ENCODE results near the gene COX19.

COX19 gene

DNA sequence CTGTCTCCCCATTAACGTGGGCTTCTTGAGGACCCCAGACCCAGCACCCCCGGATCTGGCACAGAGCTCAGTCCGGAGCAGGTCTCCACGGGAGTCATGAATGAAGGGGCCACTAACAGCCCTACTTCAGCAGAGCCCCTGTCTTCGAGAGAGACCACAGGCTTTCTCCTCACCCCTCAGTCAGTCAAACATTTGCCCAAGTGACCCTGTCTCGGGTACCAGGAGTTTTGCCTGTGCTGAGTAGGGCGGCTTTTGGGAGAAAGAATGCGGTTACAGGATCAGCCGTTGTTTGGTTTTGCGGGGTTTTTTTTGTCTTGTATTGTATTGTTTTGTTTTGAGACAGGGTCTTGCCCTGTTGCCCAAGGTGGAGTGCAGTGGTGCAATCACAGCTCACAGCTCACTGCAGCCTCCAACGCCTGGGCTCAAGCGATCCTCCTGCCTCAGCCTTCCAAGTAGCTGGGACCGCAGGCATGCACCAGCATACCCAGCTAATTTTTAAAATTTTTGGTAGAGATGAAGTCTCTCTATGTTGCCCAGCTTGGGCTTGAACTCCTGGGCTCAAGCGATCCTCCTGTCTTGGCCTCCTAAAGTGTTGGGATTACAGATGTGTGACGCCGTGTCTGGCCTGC lies 37.4 kb downstream of the COX19 start:
- H3K27me3 Mint-ChIP-seq (ENCODE audit: low read depth, poor library complexity): peaks cover 38% of the 10 kb centered on the region
- H3K9me3 Mint-ChIP-seq: peaks cover 25% of the 10 kb centered on the region
- H3K36me3 Mint-ChIP-seq (ENCODE audit: low read depth): peaks cover 11% of the 10 kb centered on the region
- no peak for DNase-seq
- TF ChIP-seq, protein P1, sequence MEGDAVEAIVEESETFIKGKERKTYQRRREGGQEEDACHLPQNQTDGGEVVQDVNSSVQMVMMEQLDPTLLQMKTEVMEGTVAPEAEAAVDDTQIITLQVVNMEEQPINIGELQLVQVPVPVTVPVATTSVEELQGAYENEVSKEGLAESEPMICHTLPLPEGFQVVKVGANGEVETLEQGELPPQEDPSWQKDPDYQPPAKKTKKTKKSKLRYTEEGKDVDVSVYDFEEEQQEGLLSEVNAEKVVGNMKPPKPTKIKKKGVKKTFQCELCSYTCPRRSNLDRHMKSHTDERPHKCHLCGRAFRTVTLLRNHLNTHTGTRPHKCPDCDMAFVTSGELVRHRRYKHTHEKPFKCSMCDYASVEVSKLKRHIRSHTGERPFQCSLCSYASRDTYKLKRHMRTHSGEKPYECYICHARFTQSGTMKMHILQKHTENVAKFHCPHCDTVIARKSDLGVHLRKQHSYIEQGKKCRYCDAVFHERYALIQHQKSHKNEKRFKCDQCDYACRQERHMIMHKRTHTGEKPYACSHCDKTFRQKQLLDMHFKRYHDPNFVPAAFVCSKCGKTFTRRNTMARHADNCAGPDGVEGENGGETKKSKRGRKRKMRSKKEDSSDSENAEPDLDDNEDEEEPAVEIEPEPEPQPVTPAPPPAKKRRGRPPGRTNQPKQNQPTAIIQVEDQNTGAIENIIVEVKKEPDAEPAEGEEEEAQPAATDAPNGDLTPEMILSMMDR (IDR thresholded peaks at IDR 0.05): no peak
- peaks cover 5% of the 10 kb centered on the region for H3K4me1 Mint-ChIP-seq
- H3K4me3 Mint-ChIP-seq: no peak overlapping the region
- no peak overlapping the region for H3K27ac Mint-ChIP-seq

DNA sequence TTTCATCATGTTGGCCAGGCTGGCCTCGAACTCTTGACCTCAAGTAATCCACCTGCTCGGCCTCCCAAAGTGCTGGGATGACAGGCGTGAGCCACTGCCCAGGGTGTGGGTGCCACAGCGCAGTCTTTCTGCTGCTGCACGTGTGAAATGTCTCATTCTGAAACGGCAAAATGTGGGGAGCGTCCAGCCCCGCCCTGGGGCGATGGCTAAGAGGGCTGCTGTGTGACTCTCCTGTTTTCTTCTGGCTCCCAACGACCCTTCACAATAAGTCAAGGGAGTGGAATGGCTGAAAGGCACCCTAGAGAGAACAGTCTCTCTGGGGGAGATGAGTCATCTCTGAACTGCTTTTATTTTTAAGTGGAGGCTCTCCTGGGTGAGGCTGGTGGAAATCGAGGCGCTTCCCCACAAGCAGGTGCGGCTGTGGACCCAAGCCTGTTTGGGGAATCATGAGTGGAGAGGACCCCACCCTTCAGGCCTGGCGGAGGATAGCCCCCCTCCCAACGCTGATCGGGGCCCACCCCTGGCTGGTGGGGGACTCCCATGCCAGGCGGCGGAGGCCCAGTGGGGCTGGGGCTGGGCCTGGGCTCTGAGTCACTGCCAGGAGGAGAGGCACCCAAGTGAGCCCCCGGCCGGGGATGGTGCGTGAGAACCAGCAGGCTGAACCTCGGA lies 38.8 kb downstream of the COX19 start:
- no peak overlapping the region for H3K27ac Mint-ChIP-seq

DNA sequence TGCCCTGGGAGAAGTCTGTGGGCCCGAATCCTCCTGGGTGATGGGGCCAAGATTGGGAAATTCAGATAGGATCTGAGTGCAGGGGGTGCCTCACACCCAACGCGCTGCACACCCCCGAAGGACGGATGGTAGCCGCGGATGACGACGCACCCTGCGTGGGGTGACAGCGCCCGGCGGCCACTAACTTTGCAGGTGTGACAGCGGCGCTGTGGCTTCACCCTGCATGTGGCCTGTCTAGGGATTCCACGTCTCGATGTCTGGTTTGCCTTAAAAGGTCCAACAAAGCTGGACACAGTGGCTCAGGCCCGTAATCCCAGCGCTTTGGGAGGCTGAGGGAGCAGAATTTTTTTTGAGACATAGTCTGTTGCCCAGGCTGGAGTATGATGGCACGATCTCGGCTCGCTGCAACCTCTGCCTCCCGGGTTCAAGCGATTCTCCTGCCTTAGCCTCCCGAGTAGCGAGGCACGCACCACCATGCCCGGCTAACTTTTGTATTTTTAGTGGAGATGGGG lies 39.4 kb downstream of the COX19 start:
- no peak for DNase-seq
- Mint-ChIP-seq H3K4me1 (peaks cover 14% of the 10 kb centered on the region), H3K9me3 (peaks cover 13% of the 10 kb centered on the region), H3K36me3 (ENCODE audit: low read depth) (peaks cover 9% of the 10 kb centered on the region), H3K4me3 (no peak overlapping the region), H3K27ac (no peak overlapping the region), H3K27me3 (ENCODE audit: low read depth, poor library complexity) (peaks cover 29% of the 10 kb centered on the region)
- TF ChIP-seq, protein P1 (IDR thresholded peaks at IDR 0.05): no peak

More for the DNA sequence above, 38.8 kb downstream of the COX19 start:
- Mint-ChIP-seq H3K4me1 (peaks cover 10% of the 10 kb centered on the region), H3K4me3 (no peak overlapping the region), H3K9me3 (peaks cover 19% of the 10 kb centered on the region), H3K27me3 (ENCODE audit: low read depth, poor library complexity) (peaks cover 30% of the 10 kb centered on the region), H3K36me3 (ENCODE audit: low read depth) (peaks cover 11% of the 10 kb centered on the region)
- TF ChIP-seq, protein P1 (IDR thresholded peaks at IDR 0.05): no peak
- DNase-seq: no peak

DNA sequence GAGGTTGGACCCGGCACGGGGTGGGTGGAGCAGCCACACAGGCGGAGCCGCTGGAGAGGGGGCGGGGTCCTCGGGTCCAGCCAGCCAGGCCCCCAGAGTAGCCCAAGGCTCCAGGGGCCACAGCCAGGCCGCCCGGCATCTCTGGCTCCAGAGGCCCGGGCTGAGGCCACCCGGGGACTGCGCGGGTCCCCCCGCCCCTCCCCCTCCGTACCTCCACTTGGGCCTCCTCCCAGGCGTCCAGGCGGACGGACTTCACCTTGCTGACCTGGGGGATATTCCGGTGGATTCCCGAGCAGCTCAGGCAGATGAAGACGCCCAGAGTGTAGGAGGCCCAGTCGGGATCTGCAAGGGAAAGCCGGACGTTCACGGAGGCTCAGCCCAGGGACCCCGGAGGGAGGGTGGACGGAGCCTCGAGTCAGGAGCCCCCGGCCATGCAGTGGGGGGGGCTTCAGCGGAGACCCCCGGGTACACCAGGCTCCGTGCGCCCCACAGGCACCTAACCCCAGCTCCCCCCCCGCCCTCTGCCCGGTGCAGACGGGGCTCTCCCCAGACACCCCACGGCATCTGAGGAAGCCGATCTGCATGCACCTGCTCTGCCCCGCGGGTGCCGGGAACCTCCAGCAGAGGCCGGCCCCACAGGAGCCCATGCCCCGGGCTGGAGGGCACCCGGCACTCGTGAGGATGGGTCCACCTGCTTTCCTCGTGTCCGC lies 40.0 kb downstream of the COX19 start:
- H3K27ac Mint-ChIP-seq: no peak overlapping the region
- peaks cover 5% of the 10 kb centered on the region for H3K36me3 Mint-ChIP-seq (ENCODE audit: low read depth)
- H3K27me3 Mint-ChIP-seq (ENCODE audit: low read depth, poor library complexity): peaks cover 24% of the 10 kb centered on the region
- H3K9me3 Mint-ChIP-seq: peaks cover 7% of the 10 kb centered on the region
- DNase-seq: no peak
- no peak overlapping the region for H3K4me3 Mint-ChIP-seq
- TF ChIP-seq, protein P1 (IDR thresholded peaks at IDR 0.05): no peak
- peaks cover 14% of the 10 kb centered on the region for H3K4me1 Mint-ChIP-seq

DNA sequence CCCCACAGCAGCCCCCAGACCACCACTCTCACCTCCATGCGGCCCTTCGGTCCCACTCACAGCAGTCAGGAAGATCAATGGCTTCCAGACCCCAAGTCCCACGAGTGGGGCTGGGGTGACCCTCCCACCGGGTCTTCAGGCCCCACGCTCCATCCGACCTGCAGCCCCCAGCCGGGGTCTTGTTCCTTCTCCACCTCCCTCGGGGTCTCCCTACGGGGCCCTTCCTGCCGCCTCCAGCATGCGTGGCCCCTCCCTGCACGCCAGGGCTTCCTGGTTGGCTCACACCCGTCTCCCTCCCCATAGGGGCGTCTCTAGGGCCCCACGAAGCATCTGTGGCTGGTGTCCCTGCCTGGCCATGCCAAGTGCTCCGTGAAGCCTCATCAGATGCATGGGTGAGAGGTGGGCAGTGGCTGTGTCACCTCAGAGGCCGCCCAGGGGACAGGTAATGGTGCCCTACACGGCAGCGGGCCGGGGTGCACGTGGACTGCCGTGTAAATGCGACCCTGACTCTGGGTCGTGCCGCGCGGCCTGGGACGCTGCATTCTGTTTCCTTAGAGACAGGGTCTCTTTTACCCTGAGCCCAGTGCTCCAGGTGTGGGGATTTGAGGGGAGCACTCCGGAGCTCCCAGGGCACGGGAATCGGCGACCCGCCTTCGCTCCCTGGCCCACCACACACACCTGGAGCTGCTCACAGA lies 40.7 kb downstream of the COX19 start:
- no peaks in the 10 kb centered on the region for H3K9me3 Mint-ChIP-seq
- no peak for DNase-seq
- TF ChIP-seq, protein P1 (IDR thresholded peaks at IDR 0.05): no peak
- H3K4me3 Mint-ChIP-seq: no peak overlapping the region
- H3K27ac Mint-ChIP-seq: no peak overlapping the region
- H3K36me3 Mint-ChIP-seq (ENCODE audit: low read depth): no peaks in the 10 kb centered on the region
- H3K27me3 Mint-ChIP-seq (ENCODE audit: low read depth, poor library complexity): peaks cover 18% of the 10 kb centered on the region
- H3K4me1 Mint-ChIP-seq: peaks cover 14% of the 10 kb centered on the region
